ENCODE measurements around the gene SLC13A4.

The SLC13A4 gene

GRCh38 chr7:135763261-135763660 is 35.3 kb upstream of the SLC13A4 start:
- no peak overlapping the region for H3K27ac ChIP-seq
- CTCF ChIA-PET = no interaction called here
- no peak for DNase-seq (ENCODE audit: low spot score)
- POLR2A ChIA-PET (ENCODE audit: low non-redundant PET) = no interaction called here
- TF ChIP-seq, protein P1, sequence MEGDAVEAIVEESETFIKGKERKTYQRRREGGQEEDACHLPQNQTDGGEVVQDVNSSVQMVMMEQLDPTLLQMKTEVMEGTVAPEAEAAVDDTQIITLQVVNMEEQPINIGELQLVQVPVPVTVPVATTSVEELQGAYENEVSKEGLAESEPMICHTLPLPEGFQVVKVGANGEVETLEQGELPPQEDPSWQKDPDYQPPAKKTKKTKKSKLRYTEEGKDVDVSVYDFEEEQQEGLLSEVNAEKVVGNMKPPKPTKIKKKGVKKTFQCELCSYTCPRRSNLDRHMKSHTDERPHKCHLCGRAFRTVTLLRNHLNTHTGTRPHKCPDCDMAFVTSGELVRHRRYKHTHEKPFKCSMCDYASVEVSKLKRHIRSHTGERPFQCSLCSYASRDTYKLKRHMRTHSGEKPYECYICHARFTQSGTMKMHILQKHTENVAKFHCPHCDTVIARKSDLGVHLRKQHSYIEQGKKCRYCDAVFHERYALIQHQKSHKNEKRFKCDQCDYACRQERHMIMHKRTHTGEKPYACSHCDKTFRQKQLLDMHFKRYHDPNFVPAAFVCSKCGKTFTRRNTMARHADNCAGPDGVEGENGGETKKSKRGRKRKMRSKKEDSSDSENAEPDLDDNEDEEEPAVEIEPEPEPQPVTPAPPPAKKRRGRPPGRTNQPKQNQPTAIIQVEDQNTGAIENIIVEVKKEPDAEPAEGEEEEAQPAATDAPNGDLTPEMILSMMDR (conservative IDR thresholded peaks at IDR 0.05; ENCODE audit: low read depth) = no peak

DNA sequence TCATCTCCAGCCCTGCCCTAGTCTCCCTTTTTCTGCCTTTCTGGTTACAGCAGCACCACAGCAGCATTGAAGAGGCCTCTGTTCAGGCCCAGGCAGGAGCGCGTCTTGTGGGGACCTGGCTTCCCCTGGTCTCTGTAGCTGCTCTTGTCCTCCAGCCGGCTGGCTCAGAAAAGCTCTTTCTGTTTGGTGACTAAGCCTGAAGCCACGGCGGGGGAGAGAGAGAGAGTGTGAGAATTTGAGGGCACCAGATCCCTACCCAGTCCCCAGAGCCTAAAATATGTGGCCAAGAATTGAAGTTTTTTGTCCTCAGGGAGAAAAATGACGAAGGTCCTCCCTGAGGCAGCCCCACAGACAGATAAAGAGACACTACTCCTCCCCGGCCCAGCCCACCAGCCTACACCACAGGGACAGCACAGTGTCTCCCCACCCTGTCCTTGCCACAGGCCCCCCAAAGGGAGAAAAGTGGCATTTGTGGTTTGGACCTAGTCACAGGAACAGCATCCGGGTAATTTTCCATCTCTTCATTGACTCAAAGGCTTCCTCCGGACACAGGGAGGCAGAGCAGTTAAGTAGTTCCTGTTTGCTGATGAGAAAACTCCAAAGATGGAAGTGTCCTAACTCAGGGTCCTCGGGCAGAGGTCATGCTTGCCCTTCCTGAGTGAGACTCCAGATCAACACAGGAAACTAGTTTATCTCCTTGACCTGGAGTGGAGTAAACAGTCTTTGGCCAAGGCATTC is 33.9 kb upstream of the SLC13A4 start:
- TF ChIP-seq, protein P1 (conservative IDR thresholded peaks at IDR 0.05; ENCODE audit: low read depth) = no peak
- no peak overlapping the region for H3K27ac ChIP-seq
- ChIA-PET POLR2A (ENCODE audit: low non-redundant PET) (interaction anchor here (0.6 kb wide), 1 partner anchor 151 kb away, joined by 3 read pairs; no protein-coding TSS in a partner anchor), CTCF (no interaction called here)
- DNase-seq (ENCODE audit: low spot score) = no peak

DNA sequence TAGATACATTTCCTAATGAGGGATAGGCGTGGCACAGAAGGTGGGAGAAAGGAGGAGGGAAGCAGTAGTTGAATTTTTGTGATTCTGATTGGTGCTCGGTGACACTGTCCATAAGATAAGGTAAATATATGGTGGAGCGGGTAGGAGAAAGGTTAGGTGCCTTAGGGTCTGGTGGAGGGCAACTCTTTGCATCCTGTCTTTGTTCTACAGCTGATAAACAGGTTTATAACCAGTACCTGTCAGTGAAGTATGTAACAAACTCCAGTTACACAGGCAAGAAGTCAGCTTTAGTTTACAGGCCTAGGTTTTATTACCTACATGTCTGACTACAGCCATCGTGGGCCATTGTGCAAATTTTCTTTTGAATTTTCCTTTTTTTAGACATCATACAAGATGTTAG is 31.5 kb upstream of the SLC13A4 start:
- DNase-seq (ENCODE audit: low spot score) = no peak
- H3K27ac ChIP-seq = no peak overlapping the region
- TF ChIP-seq, protein P1 (conservative IDR thresholded peaks at IDR 0.05; ENCODE audit: low read depth) = no peak
- POLR2A ChIA-PET (ENCODE audit: low non-redundant PET) = no interaction called here
- CTCF ChIA-PET = no interaction called here

DNA sequence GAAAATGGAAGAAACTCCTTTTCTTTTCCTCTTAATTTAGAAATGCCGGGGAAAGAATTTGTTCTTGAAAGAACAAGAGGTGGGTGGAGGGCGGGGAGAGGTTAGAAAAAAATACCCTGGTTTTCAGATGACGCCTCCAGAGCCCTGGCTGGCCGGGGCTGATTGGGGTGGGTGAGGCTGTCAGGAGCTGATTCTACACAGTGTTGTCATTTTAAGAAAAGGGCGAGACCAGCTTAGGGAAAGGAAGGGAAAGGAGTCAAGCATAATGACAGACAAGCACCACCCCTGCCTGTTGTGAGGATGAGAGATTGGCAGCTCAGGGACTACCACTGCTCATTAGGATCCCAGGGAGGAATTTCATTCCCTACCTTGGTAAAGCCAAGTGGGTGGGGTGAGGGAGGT is 30.5 kb upstream of the SLC13A4 start:
- DNase-seq (ENCODE audit: low spot score) = peak; percentile 45
- ChIA-PET CTCF (no interaction called here), POLR2A (ENCODE audit: low non-redundant PET) (no interaction called here)
- peak overlapping the region; percentile 90 for H3K27ac ChIP-seq
- TF ChIP-seq, protein P1 (conservative IDR thresholded peaks at IDR 0.05; ENCODE audit: low read depth) = no peak

GRCh38 chr7:135757719-135758411 is 29.9 kb upstream of the SLC13A4 start:
- TF ChIP-seq, protein P1 (conservative IDR thresholded peaks at IDR 0.05; ENCODE audit: low read depth) = no peak
- ChIA-PET POLR2A (ENCODE audit: low non-redundant PET) (no interaction called here), CTCF (no interaction called here)
- DNase-seq (ENCODE audit: low spot score) = peak; percentile 21
- peak overlapping the region; percentile 90 for H3K27ac ChIP-seq

DNA sequence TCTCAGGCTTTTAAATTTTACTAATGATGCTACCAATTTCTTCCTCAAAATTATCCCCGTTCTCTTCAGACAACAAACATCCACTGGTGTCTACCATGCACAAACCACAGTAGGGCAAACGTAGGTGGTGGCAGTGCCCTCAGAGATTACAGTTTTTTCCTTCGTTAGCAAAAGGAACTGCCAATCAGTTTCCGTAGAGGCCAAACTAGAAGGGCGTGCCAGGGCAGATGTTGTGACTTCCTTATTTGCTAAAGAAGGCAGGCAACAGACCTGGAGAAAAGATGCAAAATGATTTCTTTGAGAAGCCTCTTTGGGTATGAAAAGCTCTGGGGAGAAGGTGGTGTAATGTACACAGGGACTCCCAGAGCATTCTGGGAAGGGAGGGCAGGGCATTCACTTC is 28.2 kb upstream of the SLC13A4 start:
- no peak for DNase-seq (ENCODE audit: low spot score)
- TF ChIP-seq, protein P1 (conservative IDR thresholded peaks at IDR 0.05; ENCODE audit: low read depth) = no peak
- CTCF ChIA-PET = no interaction called here
- POLR2A ChIA-PET (ENCODE audit: low non-redundant PET) = no interaction called here
- H3K27ac ChIP-seq = no peak overlapping the region

Measured in RWPE1 (cell line).